Neural cell (in vitro differentiated cells): ENCODE measurements around the gene ENG. TPM values are rescaled to one million over a fixed set of nuclear protein-coding genes. Genes with fewer than 3 reads are reported as not detected.

Experiments
- H2AFZ ChIP-seq: fragments of 200-600, 300-800 bp; sonication (generic), shearing (Covaris generic); 2 replicates; pipeline ENCODE4 v1.6.0; 2014; ENCODE audit warnings: low read depth, mild to moderate bottlenecking, antibody characterized with exemption, low read length, moderate library complexity
- H3F3A ChIP-seq: fragments of 200-600 bp; shearing (Covaris generic); 2 replicates; pipeline ENCODE4 v1.6.1; 2016; ENCODE audit warnings: mild to moderate bottlenecking, moderate library complexity, mixed read lengths, antibody characterized with exemption, low read length; ENCODE audit not compliant: insufficient read depth, poor library complexity, severe bottlenecking
- H3K27ac ChIP-seq: fragments of 200-600, 300-800 bp; sonication (generic), shearing (Covaris generic); 2 replicates; pipeline ENCODE4 v1.5.1; 2014; ENCODE audit warnings: mild to moderate bottlenecking, low read length, moderate library complexity
- H3K27me3 ChIP-seq: fragments of 300-800, 200-600 bp; sonication (generic), shearing (Covaris generic); 2 replicates; pipeline ENCODE4 v1.6.0; 2014; ENCODE audit warnings: mild to moderate bottlenecking, low read depth, low read length, moderate library complexity; ENCODE audit not compliant: insufficient read depth
- H3K36me3 ChIP-seq: fragments of 300-800, 200-600 bp; sonication (generic), shearing (Covaris generic); 2 replicates; pipeline ENCODE4 v1.5.1; 2014; ENCODE audit warnings: mild to moderate bottlenecking, antibody characterized with exemption, low read length, moderate library complexity; ENCODE audit not compliant: insufficient read depth
- H3K4me2 ChIP-seq: fragments of 300-800, 200-600 bp; sonication (generic), shearing (Covaris generic); 2 replicates; pipeline ENCODE4 v1.6.0; 2014; ENCODE audit warnings: mild to moderate bottlenecking, low read length
- H3K4me3 ChIP-seq: fragments of 300-800, 200-600 bp; sonication (generic), shearing (Covaris generic); 2 replicates; pipeline ENCODE4 v1.5.1; 2014; ENCODE audit warnings: mild to moderate bottlenecking, low read length, moderate library complexity
- H3K79me2 ChIP-seq: fragments of 200-600 bp; shearing (Covaris generic); replicated peaks from 2 replicates; pipeline ENCODE4 v1.6.0; 2014; ENCODE audit warnings: mild to moderate bottlenecking, low read length, moderate library complexity; ENCODE audit not compliant: insufficient read depth
- H3K9ac ChIP-seq: fragments of 300-800, 200-600 bp; sonication (generic), shearing (Covaris generic); 2 replicates; pipeline ENCODE4 v1.6.1; 2016; ENCODE audit warnings: mild to moderate bottlenecking, low read length, mixed read lengths
- H3K9me2 ChIP-seq: fragments of 200-600 bp; shearing (Covaris generic); 2 replicates; pipeline ENCODE4 v1.6.1; 2016; ENCODE audit warnings: mild to moderate bottlenecking, low read length, mixed read lengths; ENCODE audit not compliant: insufficient read depth
- H3K9me3 ChIP-seq: fragments of 200-600, 300-800 bp; sonication (generic), shearing (Covaris generic); 2 replicates; pipeline ENCODE4 v1.6.1; 2016; ENCODE audit warnings: mild to moderate bottlenecking, mixed run types, low read length, moderate library complexity, mixed read lengths
- H4K20me1 ChIP-seq: fragments of 200-600 bp; shearing (Covaris generic); 2 replicates; pipeline ENCODE4 v1.6.1; 2016; ENCODE audit warnings: mild to moderate bottlenecking, mixed run types; ENCODE audit not compliant: insufficient read depth
- EP300 ChIP-seq: fragments of 450-650 bp; conservative IDR thresholded peaks from 2 replicates; pipeline ENCODE4 v1.6.1; 2014; ENCODE audit warnings: antibody characterized with exemption, mild to moderate bottlenecking, moderate library complexity; ENCODE audit not compliant: poor library complexity, severe bottlenecking
- EZH2 ChIP-seq: fragments of 200-600, 300-800 bp; shearing (Covaris generic), sonication (generic); IDR thresholded peaks from 2 replicates; pipeline ENCODE4 v1.6.1; 2014; ENCODE audit warnings: antibody characterized with exemption, low read length, borderline replicate concordance, mild to moderate bottlenecking; ENCODE audit not compliant: insufficient read depth, poor library complexity, severe bottlenecking
- MXI1 ChIP-seq: fragments of 450-650 bp; conservative IDR thresholded peaks from 2 replicates; pipeline ENCODE4 v1.6.1; 2014; ENCODE audit warnings: antibody characterized with exemption, mild to moderate bottlenecking; ENCODE audit not compliant: poor library complexity, severe bottlenecking
- POLR2AphosphoS5 ChIP-seq: IDR thresholded peaks from 2 replicates; pipeline ENCODE4 v1.6.1; 2012
- RAD21 ChIP-seq: fragments of 450-650 bp; conservative IDR thresholded peaks from 2 replicates; pipeline ENCODE4 v1.6.1; 2014; ENCODE audit warnings: antibody characterized with exemption, mild to moderate bottlenecking, moderate library complexity
- SMC3 ChIP-seq: fragments of 450-650 bp; conservative IDR thresholded peaks from 2 replicates; pipeline ENCODE4 v1.6.1; 2014; ENCODE audit warnings: antibody characterized with exemption, mild to moderate bottlenecking, moderate library complexity; ENCODE audit not compliant: poor library complexity
- TAF1 ChIP-seq: IDR thresholded peaks from 2 replicates; pipeline ENCODE4 v1.6.1; 2012; ENCODE audit warnings: low read depth
- polyA plus RNA-seq: library from polyadenylated mRNA; depleted of rRNA; stranded (reverse); fragments of >200 nt; gene quantifications from 2 replicates; pipeline ENCODE4 v1.2.3, GENCODE V29; 2014
- TF ChIP-seq, protein P1 (sequence below): fragments of 450-650 bp; IDR thresholded peaks from 2 replicates; pipeline ENCODE4 v1.5.1; 2014; ENCODE audit warnings: antibody characterized with exemption, mild to moderate bottlenecking, moderate library complexity; ENCODE audit not compliant: poor library complexity, severe bottlenecking
- TF ChIP-seq, protein P2 (sequence below): IDR thresholded peaks from 2 replicates; pipeline ENCODE4 v1.6.1; 2012; ENCODE audit warnings: borderline replicate concordance

ENG gene
- polyA plus RNA-seq, 1 donor from 2014 or later: not detected

DNA sequence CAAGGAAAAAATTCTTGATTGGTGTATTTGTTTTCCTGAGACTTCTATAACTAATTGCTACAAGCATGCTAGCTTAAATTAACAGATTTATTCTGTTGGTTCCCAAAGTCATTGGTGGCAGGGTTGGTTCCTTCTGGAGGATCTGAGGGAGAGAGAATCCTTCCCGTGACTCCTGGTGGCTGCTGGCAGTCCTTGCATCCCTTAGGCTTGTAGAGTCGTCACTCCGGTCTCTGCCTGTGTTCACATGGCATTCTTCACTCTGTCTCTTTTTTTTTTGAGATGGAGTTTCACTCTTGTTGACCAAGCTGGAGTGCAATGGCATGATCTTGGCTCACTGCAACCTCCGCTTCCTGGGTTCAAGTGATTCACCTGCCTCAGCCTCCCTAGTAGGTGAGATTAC, 63.4 kb downstream of the ENG start:
- H3K9me3 ChIP-seq: no peaks in the 10 kb centered on the region
- no peak overlapping the region for H3K4me3 ChIP-seq
- no peak overlapping the region for H3K9ac ChIP-seq
- no peaks in the 10 kb centered on the region for H3K27me3 ChIP-seq
- peaks cover 3% of the 10 kb centered on the region for H4K20me1 ChIP-seq
- H3K9me2 ChIP-seq: no peaks in the 10 kb centered on the region
- H3K4me2 ChIP-seq: no peak overlapping the region
- peaks cover 7% of the 10 kb centered on the region for H3K36me3 ChIP-seq
- H2AFZ ChIP-seq: no peak overlapping the region
- H3K27ac ChIP-seq: no peak overlapping the region
- H3F3A ChIP-seq: no peaks in the 10 kb centered on the region
- TF ChIP-seq POLR2AphosphoS5: no peak
- no peak for TF ChIP-seq EP300
- TF ChIP-seq, protein P1, sequence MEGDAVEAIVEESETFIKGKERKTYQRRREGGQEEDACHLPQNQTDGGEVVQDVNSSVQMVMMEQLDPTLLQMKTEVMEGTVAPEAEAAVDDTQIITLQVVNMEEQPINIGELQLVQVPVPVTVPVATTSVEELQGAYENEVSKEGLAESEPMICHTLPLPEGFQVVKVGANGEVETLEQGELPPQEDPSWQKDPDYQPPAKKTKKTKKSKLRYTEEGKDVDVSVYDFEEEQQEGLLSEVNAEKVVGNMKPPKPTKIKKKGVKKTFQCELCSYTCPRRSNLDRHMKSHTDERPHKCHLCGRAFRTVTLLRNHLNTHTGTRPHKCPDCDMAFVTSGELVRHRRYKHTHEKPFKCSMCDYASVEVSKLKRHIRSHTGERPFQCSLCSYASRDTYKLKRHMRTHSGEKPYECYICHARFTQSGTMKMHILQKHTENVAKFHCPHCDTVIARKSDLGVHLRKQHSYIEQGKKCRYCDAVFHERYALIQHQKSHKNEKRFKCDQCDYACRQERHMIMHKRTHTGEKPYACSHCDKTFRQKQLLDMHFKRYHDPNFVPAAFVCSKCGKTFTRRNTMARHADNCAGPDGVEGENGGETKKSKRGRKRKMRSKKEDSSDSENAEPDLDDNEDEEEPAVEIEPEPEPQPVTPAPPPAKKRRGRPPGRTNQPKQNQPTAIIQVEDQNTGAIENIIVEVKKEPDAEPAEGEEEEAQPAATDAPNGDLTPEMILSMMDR: no peak
- no peak for TF ChIP-seq EZH2
- TF ChIP-seq SMC3: no peak
- TF ChIP-seq, protein P2, sequence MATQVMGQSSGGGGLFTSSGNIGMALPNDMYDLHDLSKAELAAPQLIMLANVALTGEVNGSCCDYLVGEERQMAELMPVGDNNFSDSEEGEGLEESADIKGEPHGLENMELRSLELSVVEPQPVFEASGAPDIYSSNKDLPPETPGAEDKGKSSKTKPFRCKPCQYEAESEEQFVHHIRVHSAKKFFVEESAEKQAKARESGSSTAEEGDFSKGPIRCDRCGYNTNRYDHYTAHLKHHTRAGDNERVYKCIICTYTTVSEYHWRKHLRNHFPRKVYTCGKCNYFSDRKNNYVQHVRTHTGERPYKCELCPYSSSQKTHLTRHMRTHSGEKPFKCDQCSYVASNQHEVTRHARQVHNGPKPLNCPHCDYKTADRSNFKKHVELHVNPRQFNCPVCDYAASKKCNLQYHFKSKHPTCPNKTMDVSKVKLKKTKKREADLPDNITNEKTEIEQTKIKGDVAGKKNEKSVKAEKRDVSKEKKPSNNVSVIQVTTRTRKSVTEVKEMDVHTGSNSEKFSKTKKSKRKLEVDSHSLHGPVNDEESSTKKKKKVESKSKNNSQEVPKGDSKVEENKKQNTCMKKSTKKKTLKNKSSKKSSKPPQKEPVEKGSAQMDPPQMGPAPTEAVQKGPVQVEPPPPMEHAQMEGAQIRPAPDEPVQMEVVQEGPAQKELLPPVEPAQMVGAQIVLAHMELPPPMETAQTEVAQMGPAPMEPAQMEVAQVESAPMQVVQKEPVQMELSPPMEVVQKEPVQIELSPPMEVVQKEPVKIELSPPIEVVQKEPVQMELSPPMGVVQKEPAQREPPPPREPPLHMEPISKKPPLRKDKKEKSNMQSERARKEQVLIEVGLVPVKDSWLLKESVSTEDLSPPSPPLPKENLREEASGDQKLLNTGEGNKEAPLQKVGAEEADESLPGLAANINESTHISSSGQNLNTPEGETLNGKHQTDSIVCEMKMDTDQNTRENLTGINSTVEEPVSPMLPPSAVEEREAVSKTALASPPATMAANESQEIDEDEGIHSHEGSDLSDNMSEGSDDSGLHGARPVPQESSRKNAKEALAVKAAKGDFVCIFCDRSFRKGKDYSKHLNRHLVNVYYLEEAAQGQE: no peak
- no peak for TF ChIP-seq TAF1
- no peak for TF ChIP-seq RAD21
- no peak for TF ChIP-seq MXI1
- H3K79me2 ChIP-seq: peaks cover 11% of the 10 kb centered on the region

DNA sequence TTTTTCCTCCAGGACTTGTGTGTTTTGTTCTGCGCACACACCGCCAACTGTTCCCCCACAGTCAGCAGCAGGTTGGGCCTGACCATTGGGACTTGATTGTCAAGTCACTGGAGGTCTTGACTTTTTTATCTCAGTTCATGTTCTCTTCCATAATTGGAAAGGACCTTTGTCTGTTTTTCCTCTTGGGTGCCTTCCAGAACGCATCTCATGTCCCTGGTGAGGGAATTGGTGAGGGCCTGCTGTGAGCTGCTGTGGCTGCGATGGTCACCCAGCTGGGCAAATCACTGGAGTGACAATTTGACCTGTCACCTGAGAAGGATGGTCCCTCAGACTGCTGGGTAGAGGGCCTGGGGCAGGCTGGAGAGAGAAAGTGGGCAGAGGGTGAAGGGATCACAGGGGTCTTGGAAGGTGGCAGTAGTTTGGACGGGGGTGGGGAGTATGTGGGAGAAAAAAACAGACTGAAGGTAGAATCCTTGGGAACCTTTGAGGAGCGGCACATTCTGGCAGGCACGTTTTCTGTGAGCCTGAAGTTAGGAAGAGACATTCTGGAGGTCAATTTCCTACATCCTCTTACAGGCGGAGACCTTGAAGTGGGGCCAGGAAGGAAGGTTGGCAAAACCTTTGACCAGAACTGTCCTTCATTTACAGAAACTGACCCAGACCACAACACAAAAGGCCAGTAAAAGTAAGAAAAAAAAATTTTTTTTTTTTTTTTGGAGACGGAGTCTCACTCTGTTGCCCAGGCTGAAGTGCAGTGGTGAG, 64.2 kb downstream of the ENG start:
- Histone ChIP-seq H3K9me3 (no peaks in the 10 kb centered on the region), H3K79me2 (peaks cover 11% of the 10 kb centered on the region), H3F3A (no peaks in the 10 kb centered on the region), H2AFZ (no peak overlapping the region), H3K4me2 (no peak overlapping the region), H3K9me2 (no peaks in the 10 kb centered on the region), H4K20me1 (peaks cover 3% of the 10 kb centered on the region), H3K27me3 (no peaks in the 10 kb centered on the region), H3K4me3 (no peak overlapping the region), H3K36me3 (peaks cover 7% of the 10 kb centered on the region), H3K27ac (no peak overlapping the region), H3K9ac (no peak overlapping the region)
- TF ChIP-seq EP300 (no peak), RAD21 (no peak)
